Right lobe of liver (tissue), 6 donors: ENCODE results near the gene TCEAL1. TPM values are rescaled to one million over a fixed set of nuclear protein-coding genes. Genes with fewer than 3 reads are reported as not detected.

Experiments
- ATAC-seq, 4 donors: fragments of 200-7000 bp; cut with Tn5 transposase; one replicate each; pipeline ENCODE4 v1.9.1; 2020; ENCODE audit warnings: mild to moderate bottlenecking in 4 of 4, moderate library complexity in 4 of 4
- DNase-seq, 3 donors: peaks; one replicate each; pipeline ENCODE4 v3.0.0-alpha.2; 2020
- H3K27ac ChIP-seq, 3 donors: fragments of 200-600 bp; one replicate each; pipeline ENCODE4 v1.8.0; 2022
- H3K27me3 ChIP-seq, 2 donors: fragments of 200-600 bp; one replicate each; pipeline ENCODE4 v1.8.0; 2022
- H3K36me3 ChIP-seq, 4 donors: fragments of 200-600 bp; sonication (generic) in 1 of 4; one replicate each; pipeline versions ENCODE4 v1.5.1 to v1.8.0; 2017 to 2022; ENCODE audit warnings: control low read depth in 1 of 4
- H3K4me1 ChIP-seq, 4 donors: fragments of 200-600 bp; sonication (generic) in 1 of 4; one replicate each; pipeline versions ENCODE4 v1.5.1 to v1.8.0; 2017 to 2022; ENCODE audit warnings: control low read depth in 1 of 4
- H3K4me3 ChIP-seq, 3 donors: fragments of 200-600 bp; one replicate each; pipeline ENCODE4 v1.8.0; 2022
- H3K9me3 ChIP-seq, 4 donors: fragments of 200-600 bp; sonication (generic) in 1 of 4; one replicate each; pipeline versions ENCODE4 v1.5.1 to v1.8.0; 2017 to 2022; ENCODE audit warnings: control low read depth in 1 of 4
- CTCF ChIP-seq, 4 donors: fragments of 200-600 bp in 3 of 4; fragments of 450-650 bp in 1 of 4; IDR thresholded peaks; one replicate each; pipeline versions ENCODE4 v1.5.1 to v1.8.0; 2016 to 2022; ENCODE audit warnings: antibody characterized with exemption in 4 of 4, mild to moderate bottlenecking in 2 of 4
- POLR2A ChIP-seq: fragments of 450-650 bp; IDR thresholded peaks from one replicate; pipeline ENCODE4 v1.6.1; 2017; ENCODE audit warnings: antibody characterized with exemption, mild to moderate bottlenecking
- WGBS: methylation state at CpG from one replicate; pipeline ENCODE4 v1.1.6; 2018; ENCODE audit warnings: low coverage, low lambda C conversion rate; ENCODE audit not compliant: insufficient coverage; ENCODE audit errors: missing lambda C conversion rate; 5-methylcytosine and 5-hydroxymethylcytosine counted together
- intact Hi-C, 2 donors: fragments of 100-400 bp; cut with DNase I; formaldehyde crosslinking; loops; one replicate each; pipeline versions ENCODE4 v1.11.2 to v1.14.1; 2022
- total RNA-seq, 6 experiments: library from RNA; depleted of rRNA in 2 of 6; stranded (reverse); fragments of >200 nt in 2 of 6; fragmentation: NEBNext Ultra II Directional in 3 of 6; extraction: Animal tissue kit (Norgen Biotek cat#: 25700) in 3 of 6; gene quantifications; one replicate each; pipeline versions ENCODE4 v1.1.0 to v1.2.4, GENCODE V29; 2016 to 2023
- donor health status: DM: no; HTN: yes; CAD: no.
- donor health status: DM: no; HTN: no; CAD: no.
- donor health status: DM: no; HTN: no; CAD: no.
- donor health status: DM: no; HTN: yes; CAD: no.
- donor health status: DM: no; HTN: yes; CAD: no.

TCEAL1 gene
- total RNA-seq, 6 experiments from 2014 or later: 5.6 to 14.6 (median 7.8) TPM

DNA sequence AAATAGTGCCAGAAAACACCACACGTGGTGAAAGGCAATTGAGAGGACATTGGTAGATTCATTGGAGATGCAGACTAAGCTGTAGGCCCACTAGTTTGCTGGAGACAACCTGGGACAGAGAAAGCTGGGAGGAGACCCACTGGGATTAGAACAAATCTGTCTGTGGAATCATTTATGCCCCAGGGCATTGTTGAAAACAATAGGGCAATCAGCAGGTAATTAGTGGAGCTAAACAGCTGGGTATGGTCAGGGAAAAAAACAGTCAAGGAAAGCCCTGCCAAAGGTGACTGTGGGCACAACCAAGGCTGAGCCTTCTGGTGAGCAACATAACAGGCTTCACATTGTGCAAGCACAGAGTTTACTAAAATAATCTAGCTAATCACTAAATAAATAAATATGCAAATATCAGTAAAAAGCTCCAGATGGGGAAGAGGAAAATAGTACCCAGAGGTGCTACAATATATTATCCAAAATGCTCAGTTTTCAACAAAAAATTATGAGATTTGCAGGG, 12.0 kb upstream of the TCEAL1 start:
- DNase-seq (no peak), ATAC-seq (peak in 2 of 4 donors; percentile 50 to 59)
- no peaks in the 10 kb centered on the region for H3K27me3 ChIP-seq
- H3K4me3 ChIP-seq: no peak overlapping the region
- TF ChIP-seq POLR2A (no peak), CTCF (IDR thresholded peaks at IDR 0.05) (no peak)
- H3K27ac ChIP-seq: no peak overlapping the region
- WGBS: 16% methylated on average over 1 of the region's 1 CpG
- H3K4me1 ChIP-seq: no peaks in the 10 kb centered on the region
- no peaks in the 10 kb centered on the region for H3K9me3 ChIP-seq
- intact Hi-C loops: no loop called here
- no peaks in the 10 kb centered on the region for H3K36me3 ChIP-seq

GRCh38 chrX:103624111-103624510, 4.7 kb upstream of the TCEAL1 start:
- no peak overlapping the region for H3K4me3 ChIP-seq
- intact Hi-C loops: no loop called here
- no peak overlapping the region for H3K27ac ChIP-seq
- no peaks in the 10 kb centered on the region for H3K36me3 ChIP-seq
- TF ChIP-seq POLR2A: no peak
- no peak for TF ChIP-seq CTCF (IDR thresholded peaks at IDR 0.05)
- no peaks in the 10 kb centered on the region for H3K4me1 ChIP-seq
- H3K9me3 ChIP-seq: no peaks in the 10 kb centered on the region
- WGBS: 80% methylated on average over 1 of the region's 4 CpGs
- H3K27me3 ChIP-seq: no peaks in the 10 kb centered on the region
- ATAC-seq (no peak), DNase-seq (no peak)

DNA sequence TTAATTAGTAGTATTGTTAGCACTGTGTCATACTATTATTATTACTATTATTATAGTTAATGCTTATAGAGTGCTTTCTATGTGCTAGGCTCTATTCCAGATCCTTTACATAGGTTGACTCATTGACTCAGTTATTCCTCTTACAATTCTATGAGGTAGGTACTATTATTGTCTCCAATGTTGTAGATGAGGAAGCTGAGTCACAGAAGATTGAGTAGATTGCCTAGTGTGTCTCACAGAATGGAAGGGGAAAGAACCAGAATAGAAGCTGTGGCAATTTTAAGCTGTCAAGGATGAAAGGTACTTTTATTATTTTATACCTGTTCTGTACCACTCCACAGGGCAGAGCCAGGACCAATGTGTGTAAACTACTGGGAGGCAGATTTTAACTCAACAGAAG, 1.9 kb upstream of the TCEAL1 start:
- H3K4me3 ChIP-seq: no peak overlapping the region
- H3K9me3 ChIP-seq: no peaks in the 10 kb centered on the region
- H3K4me1 ChIP-seq: no peaks in the 10 kb centered on the region
- no peak overlapping the region for H3K27ac ChIP-seq
- no peaks in the 10 kb centered on the region for H3K27me3 ChIP-seq
- no peaks in the 10 kb centered on the region for H3K36me3 ChIP-seq
- no peak for ATAC-seq
- DNase-seq: no peak
- TF ChIP-seq POLR2A (no peak), CTCF (IDR thresholded peaks at IDR 0.05) (no peak)
- intact Hi-C loops: no loop called here

DNA sequence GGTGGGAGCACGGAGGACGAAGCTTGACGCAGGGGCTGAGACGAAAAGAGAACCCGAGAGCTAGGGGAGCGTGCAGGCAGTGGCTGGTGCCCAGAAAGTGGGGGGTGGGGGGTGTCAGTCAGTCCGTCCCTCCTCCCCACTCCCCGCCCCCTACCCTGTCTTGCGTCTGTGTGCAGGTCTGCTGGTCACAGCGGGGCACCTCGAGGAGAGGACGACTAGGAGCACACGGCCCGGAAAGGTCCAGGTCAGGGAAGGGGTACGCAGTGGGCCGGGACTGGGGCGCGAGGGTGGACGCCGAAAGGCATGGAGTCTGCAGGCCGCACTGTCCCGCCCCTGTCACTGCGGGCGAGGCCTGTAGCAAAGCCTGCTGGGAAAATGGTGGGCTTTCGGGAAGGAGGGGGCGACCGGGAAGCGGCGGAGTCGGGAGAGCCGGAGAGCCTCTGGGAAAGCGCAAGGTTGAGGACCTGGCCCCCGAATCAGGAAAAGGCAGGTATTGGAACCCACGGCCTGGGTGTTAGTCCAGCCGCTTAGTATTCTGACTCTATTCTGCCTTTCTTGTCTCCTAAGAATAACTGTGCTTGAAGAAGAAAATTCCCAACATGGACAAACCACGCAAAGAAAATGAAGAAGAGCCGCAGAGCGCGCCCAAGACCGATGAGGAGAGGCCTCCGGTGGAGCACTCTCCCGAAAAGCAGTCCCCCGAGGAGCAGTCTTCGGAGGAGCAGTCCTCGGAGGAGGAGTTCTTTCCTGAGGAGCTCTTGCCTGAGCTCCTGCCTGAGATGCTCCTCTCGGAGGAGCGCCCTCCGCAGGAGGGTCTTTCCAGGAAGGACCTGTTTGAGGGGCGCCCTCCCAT, 769 bp downstream of the TCEAL1 start:
- TF ChIP-seq POLR2A: peak; percentile 55
- peak in 3 of 4 donors; percentile 32 to 42 (median 35) for TF ChIP-seq CTCF (IDR thresholded peaks at IDR 0.05)
- Histone ChIP-seq H3K27ac (peak overlapping the region; percentile 70 to 83 (median 81)), H3K27me3 (no peaks in the 10 kb centered on the region), H3K4me1 (no peaks in the 10 kb centered on the region), H3K9me3 (no peaks in the 10 kb centered on the region), H3K4me3 (peak overlapping the region; percentile 51 to 66 (median 59)), H3K36me3 (no peaks in the 10 kb centered on the region)
- ATAC-seq (peak; percentile 79 to 88 (median 81)), DNase-seq (peak; percentile 60 to 70 (median 62))
- 17% methylated on average over 41 of the region's 49 CpGs for WGBS
- intact Hi-C loops: no loop called here
